Right lobe of liver (tissue), 4 donors: ENCODE data around the gene TENM3.

Source experiments
- POLR2A ChIP-seq: fragments of 450-650 bp; IDR thresholded peaks from one replicate; pipeline ENCODE4 v1.6.1; 2017; ENCODE audit warnings: antibody characterized with exemption, mild to moderate bottlenecking
- TF ChIP-seq, protein P1 (sequence below), 4 donors: fragments of 200-600 bp in 3 of 4; fragments of 450-650 bp in 1 of 4; IDR thresholded peaks; one replicate each; pipeline versions ENCODE4 v1.5.1 to v1.8.0; 2016 to 2022; ENCODE audit warnings: antibody characterized with exemption in 4 of 4, mild to moderate bottlenecking in 2 of 4
- donor health status: DM: no; HTN: no; CAD: no.
- donor health status: DM: no; HTN: no; CAD: no.
- donor health status: DM: no; HTN: yes; CAD: no.

DNA sequence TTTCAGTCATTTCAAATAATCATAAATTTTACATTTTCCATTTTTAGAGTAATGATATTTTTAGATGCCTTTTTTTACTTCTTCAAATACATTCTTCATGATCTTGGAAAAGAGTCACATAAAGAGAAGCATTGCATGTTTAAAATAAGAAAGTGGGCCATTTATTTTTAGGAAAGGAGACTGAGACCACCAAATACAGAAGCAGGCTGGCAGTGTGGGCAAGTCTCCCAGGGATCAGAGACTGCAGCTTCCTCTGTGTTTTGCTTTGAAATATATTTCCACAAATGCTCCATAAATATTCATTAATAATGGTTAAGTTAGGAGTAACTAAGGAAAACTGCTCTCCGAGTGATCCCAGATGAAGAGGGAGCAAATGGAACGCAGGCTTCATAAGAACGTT lies 397.3 kb downstream of the TENM3 start:
- no peak for TF ChIP-seq POLR2A
- TF ChIP-seq, protein P1, sequence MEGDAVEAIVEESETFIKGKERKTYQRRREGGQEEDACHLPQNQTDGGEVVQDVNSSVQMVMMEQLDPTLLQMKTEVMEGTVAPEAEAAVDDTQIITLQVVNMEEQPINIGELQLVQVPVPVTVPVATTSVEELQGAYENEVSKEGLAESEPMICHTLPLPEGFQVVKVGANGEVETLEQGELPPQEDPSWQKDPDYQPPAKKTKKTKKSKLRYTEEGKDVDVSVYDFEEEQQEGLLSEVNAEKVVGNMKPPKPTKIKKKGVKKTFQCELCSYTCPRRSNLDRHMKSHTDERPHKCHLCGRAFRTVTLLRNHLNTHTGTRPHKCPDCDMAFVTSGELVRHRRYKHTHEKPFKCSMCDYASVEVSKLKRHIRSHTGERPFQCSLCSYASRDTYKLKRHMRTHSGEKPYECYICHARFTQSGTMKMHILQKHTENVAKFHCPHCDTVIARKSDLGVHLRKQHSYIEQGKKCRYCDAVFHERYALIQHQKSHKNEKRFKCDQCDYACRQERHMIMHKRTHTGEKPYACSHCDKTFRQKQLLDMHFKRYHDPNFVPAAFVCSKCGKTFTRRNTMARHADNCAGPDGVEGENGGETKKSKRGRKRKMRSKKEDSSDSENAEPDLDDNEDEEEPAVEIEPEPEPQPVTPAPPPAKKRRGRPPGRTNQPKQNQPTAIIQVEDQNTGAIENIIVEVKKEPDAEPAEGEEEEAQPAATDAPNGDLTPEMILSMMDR (IDR thresholded peaks at IDR 0.05), result no peak
